Measurements from ENCODE around the gene TCF12. TPM values are rescaled to one million over a fixed set of nuclear protein-coding genes. Genes with fewer than 3 reads are reported as not detected.

Gene TCF12
- total RNA-seq, 1 donor from 2014 or later: 194 TPM

DNA sequence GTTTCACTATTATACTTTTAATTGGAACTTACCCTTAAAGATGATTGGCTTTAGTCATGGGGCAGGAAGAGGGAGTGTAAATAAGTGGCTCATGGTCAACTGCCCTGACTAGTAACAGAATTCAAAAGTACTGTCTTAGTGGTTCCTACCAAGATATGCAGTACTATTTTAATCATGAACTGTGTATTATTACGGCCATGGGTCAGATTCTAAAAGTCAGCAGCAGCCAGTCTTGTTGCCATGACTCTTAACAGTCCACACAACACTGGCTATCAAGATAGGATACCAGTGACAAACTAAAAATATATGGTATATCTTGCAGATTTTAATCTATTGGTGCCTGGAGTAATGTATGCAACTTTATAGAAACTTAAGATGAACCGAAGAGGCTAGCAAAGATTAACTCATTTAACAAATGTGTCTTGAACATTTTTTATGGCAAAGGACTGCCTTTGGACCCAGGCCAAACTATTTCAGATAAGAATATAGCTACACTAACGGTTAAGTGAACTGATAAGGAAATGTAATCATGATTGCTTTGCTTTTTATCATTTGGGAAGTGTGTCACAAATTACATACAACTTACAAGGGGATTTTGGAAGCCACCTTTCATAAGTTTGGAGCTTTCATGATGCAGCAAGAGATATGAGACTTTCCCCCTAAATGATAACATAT, 163.7 kb downstream of the TCF12 start:
- no peak for DNase-seq (ENCODE audit: low spot score in 2 of 2, unreplicated experiment in 2 of 2)
- Mint-ChIP-seq H3K4me3 (no peak overlapping the region), H3K9me3 (no peaks in the 10 kb centered on the region), H3K4me1 (peaks cover 21% of the 10 kb centered on the region), H3K27me3 (ENCODE audit: low read depth) (no peaks in the 10 kb centered on the region), H3K36me3 (no peaks in the 10 kb centered on the region), H3K27ac (no peak overlapping the region)
- TF ChIP-seq, protein P1, sequence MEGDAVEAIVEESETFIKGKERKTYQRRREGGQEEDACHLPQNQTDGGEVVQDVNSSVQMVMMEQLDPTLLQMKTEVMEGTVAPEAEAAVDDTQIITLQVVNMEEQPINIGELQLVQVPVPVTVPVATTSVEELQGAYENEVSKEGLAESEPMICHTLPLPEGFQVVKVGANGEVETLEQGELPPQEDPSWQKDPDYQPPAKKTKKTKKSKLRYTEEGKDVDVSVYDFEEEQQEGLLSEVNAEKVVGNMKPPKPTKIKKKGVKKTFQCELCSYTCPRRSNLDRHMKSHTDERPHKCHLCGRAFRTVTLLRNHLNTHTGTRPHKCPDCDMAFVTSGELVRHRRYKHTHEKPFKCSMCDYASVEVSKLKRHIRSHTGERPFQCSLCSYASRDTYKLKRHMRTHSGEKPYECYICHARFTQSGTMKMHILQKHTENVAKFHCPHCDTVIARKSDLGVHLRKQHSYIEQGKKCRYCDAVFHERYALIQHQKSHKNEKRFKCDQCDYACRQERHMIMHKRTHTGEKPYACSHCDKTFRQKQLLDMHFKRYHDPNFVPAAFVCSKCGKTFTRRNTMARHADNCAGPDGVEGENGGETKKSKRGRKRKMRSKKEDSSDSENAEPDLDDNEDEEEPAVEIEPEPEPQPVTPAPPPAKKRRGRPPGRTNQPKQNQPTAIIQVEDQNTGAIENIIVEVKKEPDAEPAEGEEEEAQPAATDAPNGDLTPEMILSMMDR (IDR thresholded peaks at IDR 0.05; ENCODE audit: unreplicated experiment): no peak

DNA sequence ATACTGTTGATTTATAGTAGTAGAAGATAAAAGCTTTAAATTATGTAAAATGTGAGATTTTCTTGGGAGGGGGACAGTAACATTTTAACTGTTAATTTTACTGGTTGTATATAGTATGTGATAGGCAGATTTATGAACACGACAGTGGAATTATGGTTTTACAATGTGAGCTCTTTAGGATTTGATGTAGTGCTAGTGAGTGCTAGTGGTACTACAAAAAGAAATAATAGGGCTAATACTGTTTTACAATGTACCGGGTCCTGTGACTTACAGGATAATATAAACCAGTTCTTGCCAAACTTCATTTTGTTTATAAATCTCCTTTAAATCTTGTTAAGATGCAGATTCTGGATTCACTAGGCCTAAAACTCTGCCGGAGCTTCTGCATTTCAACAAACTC, 165.7 kb downstream of the TCF12 start:
- Mint-ChIP-seq H3K27ac (no peak overlapping the region), H3K9me3 (no peaks in the 10 kb centered on the region), H3K36me3 (no peaks in the 10 kb centered on the region), H3K4me1 (peaks cover 21% of the 10 kb centered on the region), H3K27me3 (ENCODE audit: low read depth) (no peaks in the 10 kb centered on the region), H3K4me3 (no peak overlapping the region)
- no peak for DNase-seq (ENCODE audit: low spot score in 2 of 2, unreplicated experiment in 2 of 2)
- TF ChIP-seq, protein P1 (IDR thresholded peaks at IDR 0.05; ENCODE audit: unreplicated experiment): no peak

DNA sequence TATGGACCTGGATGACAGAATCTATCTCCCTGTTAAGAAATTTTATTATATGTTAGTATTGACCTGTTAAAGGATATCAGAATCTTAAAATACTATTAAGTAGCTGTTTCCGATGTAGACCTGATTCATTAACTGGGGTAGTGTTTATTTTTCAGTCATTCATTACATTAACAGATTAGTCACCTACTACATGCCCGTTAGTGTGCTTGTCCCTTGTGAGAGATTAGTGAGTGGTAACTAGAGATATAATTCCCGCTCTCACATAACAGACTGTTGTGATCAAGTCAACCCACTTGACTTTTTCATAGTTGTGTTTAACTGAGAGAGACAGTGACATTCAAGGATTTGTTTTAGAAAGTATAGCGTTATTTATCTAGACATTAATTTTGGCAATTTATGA, 166.8 kb downstream of the TCF12 start:
- Mint-ChIP-seq H3K27ac (no peak overlapping the region), H3K4me1 (peaks cover 23% of the 10 kb centered on the region), H3K36me3 (no peaks in the 10 kb centered on the region), H3K4me3 (no peak overlapping the region), H3K27me3 (ENCODE audit: low read depth) (no peaks in the 10 kb centered on the region), H3K9me3 (no peaks in the 10 kb centered on the region)
- DNase-seq (ENCODE audit: low spot score in 2 of 2, unreplicated experiment in 2 of 2): no peak
- TF ChIP-seq, protein P1 (IDR thresholded peaks at IDR 0.05; ENCODE audit: unreplicated experiment): no peak

DNA sequence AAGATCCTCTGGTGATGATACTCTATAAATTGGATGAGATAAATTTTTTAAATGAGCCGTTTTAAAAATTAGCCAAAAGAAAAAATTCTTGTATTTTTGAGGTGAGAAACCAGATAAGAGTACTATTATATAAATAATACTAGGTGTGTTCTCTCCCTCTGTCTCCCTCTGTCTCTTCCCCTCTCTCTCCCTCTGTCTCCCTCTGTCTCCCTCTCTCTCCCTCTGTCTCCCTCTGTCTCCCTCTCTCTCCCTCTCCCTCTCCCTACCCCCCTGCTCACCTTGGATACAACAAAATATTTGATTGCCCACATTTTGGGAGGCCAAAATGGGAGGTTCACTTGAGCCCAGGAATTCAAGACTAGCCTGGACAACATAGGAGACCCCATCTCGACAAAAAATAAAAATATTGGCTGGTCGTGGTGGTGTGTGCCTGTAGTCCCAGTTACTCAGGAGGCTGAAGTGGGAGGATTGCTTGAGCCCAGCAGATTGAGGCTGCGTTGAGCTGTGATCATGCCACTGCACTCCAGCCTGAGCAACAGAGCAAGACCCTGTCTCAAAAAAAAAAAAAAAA, 168.5 kb downstream of the TCF12 start:
- TF ChIP-seq, protein P1 (IDR thresholded peaks at IDR 0.05; ENCODE audit: unreplicated experiment): no peak
- H3K4me1 Mint-ChIP-seq: peaks cover 21% of the 10 kb centered on the region
- H3K27me3 Mint-ChIP-seq (ENCODE audit: low read depth): no peaks in the 10 kb centered on the region
- no peak overlapping the region for H3K27ac Mint-ChIP-seq
- no peak overlapping the region for H3K4me3 Mint-ChIP-seq
- H3K9me3 Mint-ChIP-seq: no peaks in the 10 kb centered on the region
- no peak for DNase-seq (ENCODE audit: low spot score in 2 of 2, unreplicated experiment in 2 of 2)
- H3K36me3 Mint-ChIP-seq: no peaks in the 10 kb centered on the region

DNA sequence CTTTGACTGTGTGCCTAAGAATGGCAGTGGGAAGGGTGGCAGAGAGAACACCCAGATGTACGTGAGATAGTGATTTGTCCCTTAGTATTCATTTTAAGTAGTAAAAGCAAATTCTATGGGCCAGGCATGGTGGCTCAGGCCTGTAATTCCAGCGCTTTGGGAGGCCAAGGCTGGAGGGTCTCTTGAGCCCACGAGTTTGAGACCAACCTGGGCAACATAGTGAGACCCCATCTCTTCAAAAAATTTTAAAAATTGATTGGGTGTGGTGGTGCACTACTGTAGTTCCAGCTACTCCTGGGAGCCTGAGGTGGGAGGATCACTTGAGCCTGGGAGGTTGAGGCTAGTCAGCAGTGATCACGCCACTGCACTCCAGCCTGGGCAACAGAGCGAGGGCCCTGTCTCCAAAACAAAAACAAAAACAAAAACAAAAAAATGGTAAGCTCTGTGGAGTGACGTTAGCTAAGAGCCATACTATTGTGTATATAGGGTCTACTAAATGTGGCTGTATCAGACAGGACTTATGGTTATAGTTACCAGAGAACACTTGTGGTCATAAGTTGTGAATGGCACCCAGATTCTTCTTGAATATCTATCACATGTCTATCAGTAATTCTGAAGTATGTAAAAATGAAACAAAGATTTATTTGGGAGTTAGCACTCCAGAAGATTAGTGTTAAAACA, 171.5 kb downstream of the TCF12 start:
- peaks cover 13% of the 10 kb centered on the region for H3K4me1 Mint-ChIP-seq
- H3K27ac Mint-ChIP-seq: peak overlapping the region; percentile 56
- TF ChIP-seq, protein P1 (IDR thresholded peaks at IDR 0.05; ENCODE audit: unreplicated experiment): no peak
- no peak for DNase-seq (ENCODE audit: low spot score in 2 of 2, unreplicated experiment in 2 of 2)
- H3K36me3 Mint-ChIP-seq: peaks cover 5% of the 10 kb centered on the region
- no peak overlapping the region for H3K4me3 Mint-ChIP-seq
- no peaks in the 10 kb centered on the region for H3K9me3 Mint-ChIP-seq
- no peaks in the 10 kb centered on the region for H3K27me3 Mint-ChIP-seq (ENCODE audit: low read depth)

Data from mesothelial cell of epicardium (in vitro differentiated cells).